Activated naive CD8-positive, alpha-beta T cell treated with anti-CD3 and anti-CD28 coated beads, Interleukin-2, amount 10 ng/mL, durations not matched to agents 7 days and 5 days (primary cell): Measurements from ENCODE around the gene PRKAG2. TPM values are rescaled to one million over a fixed set of nuclear protein-coding genes. Genes with fewer than 3 reads are reported as not detected.

Source experiments
- ATAC-seq: fragments of 150-1000 bp; cut with Tn5 transposase; one replicate; pipeline ENCODE4 v1.10.0; 2021; ENCODE audit warnings: low read depth, moderate library complexity
- POLR2A ChIA-PET: fragments of 350-600 bp; sonication (Branson Sonifier 250); formaldehyde crosslinking; loops from one replicate; lab custom pipeline; 2021; ENCODE audit warnings: antibody characterized with exemption; lab: Charles Lee
- DNase-seq: peaks from one replicate; pipeline ENCODE4 v3.0.0; 2021
- H3K27ac Mint-ChIP-seq: one replicate; pipeline ENCODE4 v1.8.0; 2022; ENCODE audit warnings: mild to moderate bottlenecking, mixed read lengths
- H3K27me3 Mint-ChIP-seq: one replicate; pipeline ENCODE4 v1.8.0; 2022; ENCODE audit warnings: mild to moderate bottlenecking, moderate library complexity, mixed read lengths
- H3K36me3 Mint-ChIP-seq: one replicate; pipeline ENCODE4 v1.8.0; 2021; ENCODE audit warnings: mild to moderate bottlenecking, mixed read lengths
- H3K4me1 Mint-ChIP-seq: one replicate; pipeline ENCODE4 v1.8.0; 2021; ENCODE audit warnings: mixed read lengths
- H3K4me3 Mint-ChIP-seq: one replicate; pipeline ENCODE4 v1.8.0; 2022; ENCODE audit warnings: mild to moderate bottlenecking, moderate library complexity, mixed read lengths
- H3K9me3 Mint-ChIP-seq: one replicate; pipeline ENCODE4 v1.8.0; 2021; ENCODE audit warnings: mixed read lengths
- total RNA-seq, 2 experiments: library from RNA; stranded (reverse); gene quantifications; one replicate each; pipeline ENCODE4 v1.2.3, GENCODE V29; 2021

Gene PRKAG2
- total RNA-seq, 2 experiments from 2014 or later: 29.0 to 38.9 TPM

DNA sequence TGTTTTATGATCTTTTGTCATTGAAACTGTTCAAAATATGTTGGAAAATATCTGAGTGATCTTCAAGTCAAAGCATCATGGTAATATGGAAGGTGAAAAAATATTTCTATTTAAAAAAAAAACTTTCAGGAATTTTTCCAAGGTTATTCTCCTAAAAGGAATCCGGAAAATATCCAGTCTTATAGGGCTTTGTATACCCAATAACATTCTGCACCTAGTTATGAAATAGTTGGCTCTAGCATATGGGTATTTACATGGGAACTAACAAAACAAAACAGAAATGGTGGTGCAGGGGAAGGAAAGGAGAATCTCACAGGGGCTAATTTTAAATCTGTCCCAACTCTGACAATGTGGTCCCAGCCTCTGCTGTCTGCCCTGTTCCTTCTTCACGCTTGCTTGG is 190.1 kb downstream of the PRKAG2 start:
- ATAC-seq (no peak), DNase-seq (no peak)
- Mint-ChIP-seq H3K4me3 (no peak overlapping the region), H3K4me1 (no peaks in the 10 kb centered on the region), H3K36me3 (no peaks in the 10 kb centered on the region), H3K27ac (no peak overlapping the region), H3K9me3 (no peaks in the 10 kb centered on the region), H3K27me3 (no peaks in the 10 kb centered on the region)
- POLR2A ChIA-PET: no interaction called here

DNA sequence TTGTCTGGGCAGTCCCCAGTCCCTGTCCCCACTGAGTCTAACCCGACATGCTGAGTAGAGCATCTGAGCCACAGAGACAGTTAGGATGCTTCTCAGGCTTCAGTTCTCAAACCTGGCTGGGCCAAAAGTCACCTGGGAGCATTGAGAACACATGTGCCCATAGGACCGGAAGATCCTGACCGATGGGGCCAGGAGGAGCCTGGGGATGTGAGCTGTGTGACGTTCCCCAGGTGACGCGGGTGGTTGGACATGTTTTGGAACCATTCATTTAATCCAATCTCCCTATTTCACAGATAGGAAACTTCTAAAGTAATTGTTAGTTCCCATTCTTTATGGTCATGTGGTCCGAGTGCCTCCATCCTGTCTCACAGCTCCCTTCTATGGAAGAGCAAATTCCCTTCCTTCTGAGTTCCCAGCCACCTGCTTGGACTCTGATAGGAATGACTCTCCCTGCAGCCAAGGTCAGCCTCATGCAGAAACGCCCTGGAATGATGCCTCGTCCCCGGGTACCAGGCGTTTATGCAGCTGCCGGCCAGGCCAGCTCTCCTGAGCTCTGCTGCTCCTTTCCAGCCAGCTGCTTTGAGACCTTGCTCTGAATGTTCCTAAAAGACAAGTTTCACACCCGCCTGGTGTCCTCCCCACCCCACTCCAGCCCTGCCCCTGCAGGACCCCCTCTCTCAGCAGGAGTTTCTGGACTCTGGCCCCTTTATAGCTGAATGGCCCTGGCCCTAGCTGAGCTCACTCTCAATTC is 190.7 kb downstream of the PRKAG2 start:
- no peaks in the 10 kb centered on the region for H3K4me1 Mint-ChIP-seq
- H3K4me3 Mint-ChIP-seq: no peak overlapping the region
- no peak overlapping the region for H3K27ac Mint-ChIP-seq
- POLR2A ChIA-PET: no interaction called here
- no peaks in the 10 kb centered on the region for H3K9me3 Mint-ChIP-seq
- DNase-seq (no peak), ATAC-seq (no peak)
- no peaks in the 10 kb centered on the region for H3K36me3 Mint-ChIP-seq
- H3K27me3 Mint-ChIP-seq: no peaks in the 10 kb centered on the region

DNA sequence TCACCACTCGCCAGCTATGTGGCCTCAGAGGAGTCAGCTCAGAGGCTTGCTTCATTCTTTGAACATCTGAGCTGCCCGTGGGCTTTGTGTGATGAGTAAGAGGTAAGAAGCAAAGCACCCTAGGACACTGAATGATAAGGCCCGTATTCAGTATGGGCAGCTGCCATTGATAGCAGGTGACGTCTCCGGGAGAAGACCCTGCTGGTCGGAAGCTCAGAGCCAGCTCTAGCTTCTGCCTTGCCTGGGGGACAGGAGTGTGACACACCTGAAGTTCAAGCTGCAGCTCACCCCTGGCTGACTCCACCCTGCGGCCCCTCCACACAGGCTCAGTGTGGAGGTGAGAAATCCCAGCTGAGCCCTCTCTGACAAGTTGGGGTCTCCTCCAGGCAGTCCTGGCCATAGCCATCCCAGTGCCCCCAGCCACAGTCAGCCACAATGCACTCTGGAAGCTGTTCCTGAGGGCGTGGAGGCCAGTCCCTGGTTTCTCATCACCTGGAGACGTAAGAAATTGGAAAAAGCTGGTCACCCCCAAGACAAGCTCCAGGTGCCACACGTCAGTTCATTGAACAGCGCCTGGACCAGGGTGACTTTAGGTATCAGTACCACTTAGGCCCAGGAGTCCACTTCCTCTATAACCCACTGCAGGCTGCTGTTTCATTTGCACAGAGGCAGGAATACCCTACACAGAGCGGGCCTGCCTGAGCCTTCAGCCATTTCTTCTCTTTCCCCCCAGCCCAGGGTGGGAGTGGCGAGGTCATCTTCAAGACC is 192.3 kb downstream of the PRKAG2 start:
- POLR2A ChIA-PET: no interaction called here
- Mint-ChIP-seq H3K9me3 (no peaks in the 10 kb centered on the region), H3K36me3 (no peaks in the 10 kb centered on the region), H3K27ac (no peak overlapping the region), H3K4me1 (peaks cover 4% of the 10 kb centered on the region), H3K27me3 (no peaks in the 10 kb centered on the region), H3K4me3 (no peak overlapping the region)
- ATAC-seq (no peak), DNase-seq (no peak)

DNA sequence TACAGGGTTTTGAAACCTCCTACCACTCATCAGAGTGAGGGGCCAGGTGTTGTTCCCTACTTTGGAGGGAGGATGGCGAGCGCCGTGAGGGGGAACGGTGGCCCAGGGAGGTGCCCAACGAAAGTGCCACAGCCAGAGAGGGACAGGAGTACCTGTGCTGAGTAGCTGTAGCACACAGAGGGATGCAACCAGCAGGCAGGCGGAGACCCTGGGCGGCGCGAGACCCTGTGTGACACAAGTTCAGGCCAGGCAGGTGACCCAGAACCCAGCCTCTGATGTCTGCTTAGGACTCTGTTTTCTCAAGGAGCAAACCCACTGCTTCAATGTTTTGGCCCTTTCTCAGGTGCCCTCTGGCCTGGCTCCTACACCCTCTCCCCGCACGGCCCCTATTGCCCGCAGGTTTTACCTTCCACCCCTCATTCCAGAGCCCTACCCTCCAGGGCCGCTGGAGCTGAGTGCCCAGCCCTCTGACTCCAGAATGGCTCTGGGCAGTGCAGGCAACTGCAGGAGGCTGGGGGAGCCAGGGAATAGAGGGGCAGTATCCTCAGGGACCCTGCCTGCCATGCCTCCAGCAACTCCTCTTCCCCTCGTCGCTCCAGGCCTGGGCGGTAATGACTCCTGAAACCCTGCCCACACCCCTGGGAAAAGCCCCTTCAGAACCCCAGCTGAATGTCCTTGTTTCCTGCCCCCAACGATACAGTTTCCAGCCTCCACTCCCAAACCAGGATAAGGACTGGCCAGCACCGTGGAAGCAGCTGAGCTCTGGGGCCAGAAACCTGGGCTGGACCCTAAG is 193.1 kb downstream of the PRKAG2 start:
- POLR2A ChIA-PET: no interaction called here
- Mint-ChIP-seq H3K36me3 (no peaks in the 10 kb centered on the region), H3K4me1 (peaks cover 11% of the 10 kb centered on the region), H3K27me3 (no peaks in the 10 kb centered on the region), H3K4me3 (no peak overlapping the region), H3K9me3 (no peaks in the 10 kb centered on the region), H3K27ac (no peak overlapping the region)
- DNase-seq (no peak), ATAC-seq (no peak)

DNA sequence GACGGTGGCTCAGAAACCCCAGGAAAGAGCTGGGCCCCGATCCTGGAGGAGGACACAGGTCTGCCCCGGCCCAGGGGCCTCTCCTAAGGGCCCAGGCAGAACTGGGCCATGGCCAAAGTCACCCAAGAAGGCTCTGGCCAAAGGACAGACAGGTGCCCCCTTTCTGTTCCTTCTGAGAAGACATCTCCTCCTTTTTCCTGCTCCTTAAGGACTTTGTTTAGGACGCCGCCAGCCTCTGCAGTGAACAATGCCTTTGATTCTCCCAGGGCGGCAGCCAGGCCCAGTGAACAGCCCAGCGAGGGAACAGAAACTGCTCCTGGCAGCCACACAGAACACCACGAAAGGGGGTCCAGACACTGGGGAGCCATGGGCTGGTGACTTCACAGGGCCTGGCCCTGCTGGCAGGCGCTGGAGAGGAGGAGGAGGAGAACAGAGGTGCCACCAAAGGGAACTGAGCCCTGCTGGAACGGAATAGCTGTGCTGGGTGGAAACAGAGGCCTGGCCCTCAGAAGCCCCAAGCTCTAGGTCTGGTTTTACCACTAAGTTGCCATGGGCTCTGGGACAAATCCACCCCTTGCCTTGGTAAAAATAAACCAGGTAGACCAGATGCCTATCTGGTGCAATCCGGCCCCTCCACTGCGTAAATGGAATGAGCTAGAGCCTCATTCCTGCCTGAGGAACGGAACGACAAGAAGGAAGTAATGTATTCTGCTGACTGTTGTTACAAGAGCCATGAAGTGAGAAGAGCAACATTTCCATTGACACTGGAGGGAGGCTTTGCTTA is 193.9 kb downstream of the PRKAG2 start:
- Mint-ChIP-seq H3K27ac (no peak overlapping the region), H3K9me3 (no peaks in the 10 kb centered on the region), H3K36me3 (no peaks in the 10 kb centered on the region), H3K4me1 (peaks cover 17% of the 10 kb centered on the region), H3K4me3 (no peak overlapping the region), H3K27me3 (no peaks in the 10 kb centered on the region)
- no peak for ATAC-seq
- POLR2A ChIA-PET: no interaction called here
- no peak for DNase-seq

DNA sequence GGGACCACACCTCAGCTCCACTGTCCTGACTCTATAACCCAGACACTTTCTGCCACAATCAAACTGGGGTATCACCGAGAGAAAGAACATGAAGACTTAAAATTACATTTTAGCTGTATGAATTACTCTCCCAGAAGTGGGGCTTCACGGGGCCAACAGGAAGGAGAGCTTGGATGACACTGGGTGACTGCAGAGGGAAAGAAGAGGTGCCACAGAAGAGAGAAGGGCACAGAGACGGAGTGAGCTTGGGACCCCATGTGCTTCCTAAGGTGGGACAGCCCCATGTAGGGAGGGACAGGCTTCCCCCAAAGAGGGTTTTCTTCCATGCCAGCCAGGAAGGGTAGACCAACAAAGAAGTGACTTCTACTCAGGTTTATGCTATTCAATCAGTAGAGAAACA is 195.2 kb downstream of the PRKAG2 start:
- Mint-ChIP-seq H3K4me1 (peaks cover 22% of the 10 kb centered on the region), H3K4me3 (no peak overlapping the region), H3K36me3 (no peaks in the 10 kb centered on the region), H3K27me3 (peaks cover 2% of the 10 kb centered on the region), H3K9me3 (no peaks in the 10 kb centered on the region), H3K27ac (no peak overlapping the region)
- no peak for DNase-seq
- POLR2A ChIA-PET: no interaction called here
- no peak for ATAC-seq

DNA sequence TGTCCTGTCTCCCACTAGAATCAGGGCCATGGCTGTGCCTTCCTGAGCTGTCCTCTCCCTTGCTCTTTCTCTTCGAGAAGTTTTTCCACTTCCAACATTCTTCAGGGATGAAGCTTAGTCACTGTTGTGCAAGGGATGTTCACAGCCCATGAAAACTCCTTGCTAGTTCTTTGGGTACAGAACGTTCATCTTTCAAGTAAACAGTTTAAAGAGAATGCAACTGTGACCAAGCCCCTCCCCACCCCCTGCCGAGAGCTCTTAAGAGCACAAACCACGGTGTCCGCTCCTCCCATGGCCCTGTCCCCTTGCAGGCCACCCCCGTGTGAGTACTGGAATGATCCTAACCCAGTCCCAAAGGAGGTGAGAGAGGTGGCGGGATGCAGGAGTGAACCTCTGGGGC is 196.1 kb downstream of the PRKAG2 start:
- peaks cover 2% of the 10 kb centered on the region for H3K27me3 Mint-ChIP-seq
- H3K4me1 Mint-ChIP-seq: peaks cover 22% of the 10 kb centered on the region
- POLR2A ChIA-PET: interaction anchor here (0.6 kb wide), 1 partner anchor 9 kb away, joined by 3 read pairs; no protein-coding TSS in a partner anchor
- ATAC-seq (no peak), DNase-seq (no peak)
- H3K9me3 Mint-ChIP-seq: no peaks in the 10 kb centered on the region
- H3K27ac Mint-ChIP-seq: no peak overlapping the region
- no peaks in the 10 kb centered on the region for H3K36me3 Mint-ChIP-seq
- no peak overlapping the region for H3K4me3 Mint-ChIP-seq

DNA sequence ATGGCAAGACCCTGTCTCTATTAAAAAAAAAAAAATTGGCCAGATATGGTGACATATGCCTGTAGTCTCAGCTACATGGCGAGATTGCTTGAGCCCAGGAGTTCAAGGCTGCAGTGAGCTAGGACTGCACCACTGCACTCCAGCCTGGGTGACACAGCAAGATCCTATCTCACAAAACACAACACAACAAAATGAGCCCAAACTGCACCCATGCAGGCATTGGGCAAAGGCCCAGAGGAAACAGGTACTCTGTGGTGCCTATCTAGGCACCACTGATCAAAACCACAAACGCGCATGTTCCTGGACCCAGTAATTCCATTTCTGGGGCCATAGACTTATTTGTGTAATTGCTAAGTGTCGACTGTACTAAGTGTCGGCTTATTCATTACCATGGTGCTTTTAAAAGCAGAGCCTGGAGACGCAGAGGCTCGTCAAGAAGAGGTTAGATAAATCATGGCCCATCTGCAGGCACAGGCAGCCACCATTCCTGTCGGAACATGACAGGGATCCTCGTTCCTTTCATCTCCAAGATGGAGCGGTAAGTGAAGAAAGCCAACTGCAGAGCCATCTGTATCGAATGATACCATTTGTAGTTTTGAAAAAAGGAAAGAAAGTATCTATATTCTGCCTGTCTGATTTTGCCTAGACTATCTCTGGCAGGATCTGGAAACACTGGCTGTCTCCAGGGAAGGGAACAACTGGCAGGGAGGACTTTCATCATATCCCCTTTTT is 196.9 kb downstream of the PRKAG2 start:
- Mint-ChIP-seq H3K4me1 (peaks cover 22% of the 10 kb centered on the region), H3K9me3 (no peaks in the 10 kb centered on the region), H3K27me3 (peaks cover 2% of the 10 kb centered on the region), H3K36me3 (no peaks in the 10 kb centered on the region), H3K4me3 (no peak overlapping the region), H3K27ac (no peak overlapping the region)
- DNase-seq (no peak), ATAC-seq (no peak)
- POLR2A ChIA-PET: no interaction called here

DNA sequence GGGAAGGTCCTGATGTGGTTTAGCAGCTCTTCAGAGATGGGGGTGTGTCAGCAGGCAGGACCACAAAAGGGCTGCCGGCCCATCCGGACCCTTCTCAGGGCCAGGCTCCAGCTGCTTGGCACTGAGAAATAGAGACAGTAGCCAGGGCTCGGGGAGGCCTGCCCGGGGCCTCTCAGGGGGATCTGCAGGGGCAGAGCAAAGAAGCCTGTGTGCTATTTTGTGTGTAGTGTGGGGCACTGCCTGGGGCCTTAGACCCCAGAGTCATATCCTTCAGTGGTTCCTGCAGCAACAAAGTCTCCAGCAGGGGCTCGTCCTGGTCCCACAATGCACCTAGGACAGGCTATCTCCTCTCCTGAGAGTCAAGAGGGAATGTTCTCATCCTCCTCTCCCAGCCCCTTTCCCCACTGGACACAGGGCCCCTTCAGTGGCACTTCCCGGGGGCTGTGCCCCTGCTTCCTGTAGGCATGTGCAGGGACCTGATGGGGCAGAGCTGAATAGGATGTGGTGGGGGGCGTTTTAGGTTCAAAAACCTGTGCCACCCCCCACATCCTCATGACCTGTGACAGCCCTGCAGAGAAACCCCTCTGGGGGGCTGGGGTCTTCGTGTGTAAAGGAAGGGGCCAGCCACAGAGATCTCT is 197.7 kb downstream of the PRKAG2 start:
- Mint-ChIP-seq H3K4me1 (peaks cover 22% of the 10 kb centered on the region), H3K27ac (peak overlapping the region; percentile 66), H3K27me3 (peaks cover 2% of the 10 kb centered on the region), H3K36me3 (no peaks in the 10 kb centered on the region), H3K4me3 (peak overlapping the region; percentile 64), H3K9me3 (no peaks in the 10 kb centered on the region)
- no peak for DNase-seq
- peak; percentile 68 for ATAC-seq
- POLR2A ChIA-PET: no interaction called here

DNA sequence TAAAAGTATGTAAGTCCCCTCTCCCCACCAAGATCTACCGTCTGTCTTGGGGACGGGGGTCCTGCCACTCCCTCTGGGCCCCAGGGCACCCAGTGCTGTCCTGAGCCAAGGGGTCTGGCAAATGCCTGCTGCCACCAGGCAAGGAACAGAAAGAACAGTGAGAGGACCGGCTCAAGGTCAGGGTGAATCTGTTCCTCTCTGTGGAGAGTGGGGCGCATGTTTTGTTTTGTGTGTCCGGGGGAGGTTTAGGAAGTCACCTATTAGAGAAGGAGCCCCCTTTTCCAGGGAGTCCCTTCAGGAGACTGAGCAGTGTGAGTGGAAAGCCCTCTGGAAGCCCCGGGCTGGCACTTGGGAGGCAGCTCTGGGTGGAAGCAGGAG is 198.7 kb downstream of the PRKAG2 start:
- Mint-ChIP-seq H3K27me3 (peaks cover 2% of the 10 kb centered on the region), H3K9me3 (no peaks in the 10 kb centered on the region), H3K36me3 (no peaks in the 10 kb centered on the region), H3K4me3 (no peak overlapping the region), H3K4me1 (peaks cover 22% of the 10 kb centered on the region), H3K27ac (peak overlapping the region; percentile 7)
- no peak for DNase-seq
- ATAC-seq: no peak
- POLR2A ChIA-PET: no interaction called here

DNA sequence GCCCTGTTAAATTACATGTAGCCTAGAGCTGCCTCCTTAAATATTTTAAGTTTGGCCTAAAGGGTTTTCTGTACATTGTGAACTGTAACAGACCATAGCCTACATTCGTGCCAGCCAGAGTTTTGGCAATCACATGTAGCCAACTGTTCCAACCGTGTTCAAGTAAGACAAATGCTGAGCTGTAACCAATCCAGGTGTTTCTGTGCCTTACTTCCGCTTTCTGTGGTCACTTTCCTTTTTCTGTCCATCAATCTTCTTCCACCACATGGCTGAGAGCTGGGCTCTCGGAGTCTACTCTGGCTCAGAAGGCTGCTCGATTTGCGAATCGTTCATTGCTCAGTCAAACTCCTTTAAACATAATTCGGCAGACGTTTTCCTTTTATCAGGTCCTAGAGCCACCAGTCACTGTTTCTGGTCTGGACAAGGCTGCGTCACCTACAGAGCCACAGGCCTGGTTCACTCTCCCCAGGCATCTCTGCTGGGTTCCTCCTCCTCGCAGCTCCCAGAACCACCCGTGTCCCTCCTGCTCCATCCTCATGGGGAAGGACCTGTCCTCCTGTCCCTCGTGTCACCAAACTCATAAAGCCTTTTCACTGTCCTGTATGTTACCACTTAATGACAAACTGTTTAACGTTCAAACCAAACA is 199.2 kb downstream of the PRKAG2 start:
- Mint-ChIP-seq H3K27me3 (peaks cover 2% of the 10 kb centered on the region), H3K9me3 (no peaks in the 10 kb centered on the region), H3K36me3 (no peaks in the 10 kb centered on the region), H3K4me1 (peaks cover 23% of the 10 kb centered on the region), H3K27ac (peak overlapping the region; percentile 17), H3K4me3 (no peak overlapping the region)
- ATAC-seq (no peak), DNase-seq (no peak)
- POLR2A ChIA-PET: no interaction called here

DNA sequence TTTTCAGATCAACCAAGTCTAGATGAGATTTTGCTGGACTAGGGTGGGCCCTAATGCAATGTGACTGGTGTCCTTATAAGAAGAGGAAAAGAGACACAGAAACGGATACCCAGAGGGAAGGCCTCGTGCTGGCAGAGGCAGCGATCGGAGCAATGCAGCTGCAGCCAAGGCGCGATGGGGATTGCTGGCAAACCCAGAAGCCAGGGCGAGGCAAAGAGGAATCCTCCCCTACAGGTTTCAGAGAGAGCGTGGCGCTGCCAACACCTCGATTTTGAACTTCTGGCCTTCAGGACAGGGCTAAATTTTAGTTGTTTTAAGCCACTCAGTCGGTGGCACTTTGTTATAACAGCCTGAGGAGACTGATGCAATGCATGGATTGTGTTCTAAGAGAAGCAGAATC is 200.2 kb downstream of the PRKAG2 start:
- Mint-ChIP-seq H3K4me3 (no peak overlapping the region), H3K27ac (no peak overlapping the region), H3K36me3 (no peaks in the 10 kb centered on the region), H3K4me1 (peaks cover 23% of the 10 kb centered on the region), H3K9me3 (no peaks in the 10 kb centered on the region), H3K27me3 (peaks cover 2% of the 10 kb centered on the region)
- no peak for DNase-seq
- no peak for ATAC-seq
- POLR2A ChIA-PET: no interaction called here
